ENCODE results near the gene HEPHL1.
"Not testable (repeated sequence)": the region's sequence is repeated elsewhere in the genome, so short reads cannot be mapped to it uniquely, and the experiment has no call there.

The HEPHL1 gene, protein sequence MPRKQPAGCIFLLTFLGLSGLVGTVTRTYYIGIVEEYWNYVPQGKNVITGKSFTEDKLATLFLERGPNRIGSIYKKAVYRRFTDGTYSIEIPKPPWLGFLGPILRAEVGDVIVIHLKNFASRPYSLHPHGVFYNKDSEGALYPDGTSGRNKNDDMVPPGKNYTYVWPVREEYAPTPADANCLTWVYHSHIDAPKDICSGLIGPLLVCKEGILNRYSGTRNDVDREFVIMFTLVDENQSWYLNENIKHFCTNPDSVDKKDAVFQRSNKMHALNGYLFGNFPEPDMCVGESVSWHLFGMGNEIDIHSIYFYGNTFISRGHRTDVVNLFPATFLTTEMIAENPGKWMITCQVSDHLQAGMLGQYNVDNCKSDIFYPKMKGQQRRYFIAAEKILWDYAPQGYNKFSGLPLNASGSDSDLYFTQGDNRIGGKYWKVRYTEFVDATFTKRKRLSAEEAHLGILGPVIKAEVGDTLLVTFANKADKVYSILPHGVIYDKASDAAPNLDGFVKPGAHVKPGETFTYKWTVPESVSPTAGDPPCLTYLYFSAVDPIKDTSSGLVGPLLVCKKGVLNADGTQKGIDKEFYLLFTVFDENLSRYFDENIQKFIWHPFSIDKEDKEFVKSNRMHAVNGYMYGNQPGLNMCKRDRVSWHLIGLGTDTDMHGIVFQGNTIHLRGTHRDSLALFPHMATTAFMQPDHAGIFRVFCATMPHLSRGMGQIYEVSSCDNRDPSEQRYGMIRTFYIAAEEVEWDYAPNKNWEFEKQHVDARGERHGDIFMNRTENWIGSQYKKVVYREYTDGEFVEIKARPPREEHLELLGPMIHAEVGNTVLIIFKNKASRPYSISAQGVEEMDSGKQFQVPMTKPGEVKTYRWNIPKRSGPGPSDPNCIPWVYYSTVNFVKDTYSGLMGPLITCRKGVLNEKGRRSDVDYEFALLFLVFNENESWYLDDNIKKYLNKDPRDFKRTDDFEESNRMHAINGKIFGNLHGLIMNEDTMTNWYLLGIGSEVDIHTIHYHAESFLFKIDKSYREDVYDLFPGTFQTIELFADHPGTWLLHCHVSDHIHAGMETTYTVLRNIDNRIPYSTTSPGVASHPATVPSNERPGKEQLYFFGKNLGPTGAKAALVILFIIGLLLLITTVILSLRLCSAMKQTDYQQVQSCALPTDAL

DNA sequence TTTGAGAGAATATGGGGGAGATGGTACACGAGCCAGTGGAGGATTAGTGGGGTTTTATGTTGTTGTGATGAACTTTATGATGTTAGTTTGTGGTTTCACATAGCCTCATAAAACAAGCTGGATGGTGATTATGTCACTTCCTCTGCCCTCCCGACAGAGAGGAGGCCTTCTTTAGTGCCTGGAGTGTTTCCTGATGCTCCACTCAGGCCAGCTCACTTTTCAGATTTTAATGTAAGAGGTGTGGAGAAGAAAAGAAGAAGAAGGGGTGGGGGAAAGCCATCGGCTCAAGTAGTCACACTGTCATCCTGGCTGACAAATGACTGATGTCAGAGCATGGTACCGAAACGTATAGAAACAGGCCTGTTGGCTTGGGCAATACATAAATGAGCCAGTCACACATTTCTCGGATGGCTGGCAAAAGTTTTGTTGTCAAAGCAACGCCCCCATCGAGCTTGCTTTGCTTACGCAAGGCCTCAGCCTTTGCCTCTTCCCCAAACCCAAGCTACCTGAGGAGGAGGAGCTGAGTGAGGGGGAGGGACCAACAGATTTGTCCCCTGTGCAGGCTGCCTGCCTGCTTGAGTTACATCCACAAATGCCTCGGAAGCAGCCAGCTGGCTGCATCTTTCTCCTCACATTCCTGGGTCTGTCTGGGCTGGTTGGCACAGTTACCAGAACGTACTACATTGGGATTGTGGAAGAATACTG lies at the start of gene HEPHL1:
Gene HEPHL1, plus strand, starts transcription at position 578 of the 705 bp plus-strand sequence. Its CDS starts 15 bp downstream, at position 593.
- DNase-seq = no peak

DNA sequence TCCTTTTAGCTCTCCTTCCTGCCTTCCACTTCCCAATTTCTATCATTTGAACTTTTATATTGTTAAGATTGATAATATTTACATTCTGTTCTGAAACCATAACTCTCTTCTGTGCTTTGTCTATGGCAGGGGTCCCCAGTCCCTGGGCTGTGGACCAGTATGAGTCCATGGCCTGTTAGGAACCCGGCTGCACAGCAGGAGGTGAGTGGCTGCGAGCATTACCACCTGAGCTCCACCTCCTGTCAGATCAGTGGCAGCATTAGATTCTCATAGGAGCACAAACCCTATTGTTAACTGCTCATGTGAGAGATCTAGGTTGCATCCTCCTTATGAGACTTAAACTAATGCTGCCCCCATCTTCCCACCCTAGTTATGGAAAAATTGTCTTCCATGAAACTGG lies 48.4 kb upstream of the HEPHL1 start:
- DNase-seq = no peak

DNA sequence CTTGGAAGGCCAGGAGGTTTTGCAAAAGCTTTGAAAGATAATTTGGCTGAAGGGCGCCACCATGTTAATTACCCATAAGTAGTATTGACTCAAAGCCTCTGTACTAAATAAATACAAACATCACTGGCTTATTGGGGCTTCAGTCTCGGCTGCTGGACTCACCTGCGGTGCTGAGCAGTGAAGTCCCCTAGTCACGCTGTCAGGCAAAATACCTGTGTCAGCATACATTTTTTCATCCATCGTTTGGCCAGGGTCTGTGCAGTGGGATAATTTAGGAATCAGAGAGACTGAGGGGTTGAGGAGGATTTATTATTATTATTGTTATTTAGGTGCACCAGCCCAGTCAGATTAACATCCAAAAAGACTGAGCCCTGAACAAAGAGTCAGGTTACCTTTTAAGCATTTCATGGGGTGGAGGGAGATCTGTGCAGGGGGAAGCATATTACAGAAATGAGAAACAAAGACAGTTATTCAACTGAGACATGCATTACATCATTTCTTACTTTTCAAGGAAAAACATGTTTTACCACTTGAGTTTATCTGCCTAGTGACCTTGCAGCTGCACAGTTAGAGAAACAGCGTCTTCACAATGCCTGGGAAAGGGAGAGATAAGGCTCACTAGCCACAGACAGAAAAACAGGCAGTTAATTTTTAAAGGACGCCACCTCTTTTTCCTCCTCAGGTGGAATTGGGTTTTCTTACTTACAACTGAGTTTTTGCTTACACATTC lies 47.7 kb upstream of the HEPHL1 start:
- DNase-seq = not testable (repeated sequence)

DNA sequence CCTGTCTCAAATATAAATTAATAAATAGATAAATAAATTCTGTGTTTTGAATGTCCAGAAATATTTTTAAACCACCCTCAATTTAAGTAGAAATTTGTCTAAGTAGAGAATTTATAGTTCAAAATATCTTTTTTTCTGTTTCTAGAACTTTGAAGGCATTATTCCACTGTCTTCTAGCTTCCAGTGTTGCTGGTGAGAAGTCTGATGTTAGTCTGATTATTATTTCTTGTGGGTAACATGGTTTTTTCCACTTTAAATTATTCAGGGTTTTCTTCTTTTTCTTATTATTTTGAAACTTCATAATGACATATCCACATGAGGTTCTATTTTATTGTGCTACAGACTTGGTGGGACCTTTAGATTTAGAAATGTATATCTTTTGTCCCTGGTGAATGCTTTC lies 46.4 kb upstream of the HEPHL1 start:
- DNase-seq = no peak

DNA sequence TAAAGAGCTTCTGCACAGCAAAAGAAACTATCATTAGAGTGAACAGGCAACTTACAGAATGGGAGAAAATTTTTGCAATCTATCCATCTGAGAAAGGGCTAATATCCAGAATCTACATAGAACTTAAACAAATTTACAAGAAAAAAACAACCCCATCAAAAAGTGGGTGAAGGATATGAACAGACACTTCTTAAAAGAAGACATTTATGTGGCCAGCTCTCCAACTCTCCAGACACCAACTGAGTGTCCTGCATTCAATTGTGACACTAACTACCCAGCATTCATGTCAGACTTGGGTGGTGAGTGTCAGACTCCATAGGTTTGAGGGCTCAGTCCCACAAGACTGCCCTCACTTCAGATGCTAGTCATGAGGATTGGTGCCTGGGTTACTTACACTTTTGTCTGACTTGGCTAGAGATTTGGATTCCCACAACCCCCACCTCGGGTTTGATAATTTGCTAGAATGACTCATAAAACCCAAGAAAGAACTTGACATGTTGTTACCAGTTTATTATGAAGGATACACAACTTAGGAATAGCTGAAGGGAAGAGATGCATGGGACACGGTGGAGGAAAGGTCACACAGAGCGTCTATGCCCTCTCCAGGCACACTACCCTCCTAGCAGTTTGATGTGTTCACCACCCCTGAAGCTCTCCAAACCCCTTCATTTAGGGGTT lies 44.4 kb upstream of the HEPHL1 start:
- not testable (repeated sequence) for DNase-seq

DNA sequence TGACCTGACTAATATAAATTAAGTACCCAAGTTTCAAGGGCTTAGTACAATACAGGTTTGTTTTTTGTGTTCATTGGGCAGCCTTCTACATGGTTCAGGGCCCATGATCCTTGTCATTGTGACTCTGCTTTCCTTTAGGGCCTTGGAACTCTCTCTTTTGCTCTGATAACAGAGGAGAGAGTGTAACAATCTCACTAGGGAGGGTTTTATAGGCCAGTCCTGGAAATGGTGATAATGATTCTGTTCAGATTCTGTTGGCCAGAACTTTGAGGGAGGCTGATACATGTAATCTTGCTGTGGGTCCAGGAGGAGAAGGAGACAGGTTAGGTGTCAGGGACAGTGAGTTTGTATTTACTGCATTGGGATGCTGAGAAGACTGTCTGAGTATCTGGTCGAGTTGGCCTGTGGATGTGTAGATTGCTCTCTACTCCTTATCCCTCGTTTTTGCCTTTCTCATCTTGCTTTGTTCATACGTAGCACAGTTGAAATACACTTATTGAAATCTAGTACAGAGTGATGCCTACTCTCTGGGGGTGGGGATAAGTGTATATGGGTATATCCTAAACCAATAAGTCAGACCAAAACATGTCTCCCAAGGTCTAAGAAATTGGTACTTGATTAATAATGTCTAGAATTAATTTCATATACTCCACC lies 37.5 kb upstream of the HEPHL1 start:
- no peak for DNase-seq

DNA sequence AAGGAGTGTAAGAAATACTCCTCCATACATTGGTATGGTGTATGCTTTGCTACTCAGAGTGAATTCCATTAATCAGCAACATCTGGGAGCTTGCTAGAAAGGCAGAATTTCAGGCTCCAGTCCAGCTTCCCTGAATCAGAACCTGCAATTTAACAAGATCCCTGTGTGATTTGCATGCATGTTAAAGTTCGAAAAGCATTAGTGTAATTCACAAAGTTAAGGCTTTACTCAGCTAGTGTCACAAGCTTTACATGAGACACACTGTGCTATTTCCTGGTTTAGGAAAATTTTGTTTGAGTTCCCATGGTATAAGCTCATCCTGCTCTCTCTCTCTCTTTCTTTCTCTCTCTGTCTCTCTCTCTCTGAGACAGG lies 37.0 kb upstream of the HEPHL1 start:
- DNase-seq = no peak

DNA sequence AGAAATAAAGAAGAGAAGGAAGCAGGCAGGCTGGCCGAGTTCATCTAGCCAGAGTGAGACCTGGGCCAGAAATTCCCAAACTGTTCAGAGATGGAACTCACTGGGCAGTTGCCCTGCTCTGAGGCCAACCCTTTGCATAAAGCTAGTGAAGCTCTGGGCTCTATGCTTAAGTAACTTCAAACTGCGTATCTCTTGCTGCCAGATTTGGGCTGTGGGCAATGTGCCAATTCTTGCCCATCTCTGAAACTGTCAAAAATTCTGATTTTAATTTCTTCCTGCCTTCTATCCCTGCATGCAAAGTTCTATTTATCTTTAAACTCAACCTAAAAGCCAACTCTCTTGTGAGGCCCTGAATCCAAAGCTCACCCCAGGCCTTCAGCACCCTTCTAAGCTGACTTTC lies 36.2 kb upstream of the HEPHL1 start:
- DNase-seq = no peak

DNA sequence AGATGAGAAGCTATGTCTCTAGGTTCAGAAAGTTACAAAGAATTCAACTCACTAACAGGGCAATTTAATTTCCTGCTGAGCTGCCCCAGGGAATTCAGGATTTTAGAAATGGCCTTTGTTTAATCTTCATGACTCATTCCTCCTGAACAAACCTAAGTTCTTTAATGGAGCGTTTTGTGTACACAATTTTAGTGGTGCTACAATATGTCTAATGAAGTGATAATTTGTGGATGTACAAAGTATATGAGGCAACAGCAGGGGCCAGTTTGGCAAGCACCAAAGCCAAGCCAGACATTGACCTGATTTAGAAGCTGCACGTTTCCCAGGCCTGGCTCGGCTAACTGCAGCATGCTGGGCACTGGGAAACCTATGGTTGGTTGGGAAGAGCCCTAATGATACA lies 34.4 kb upstream of the HEPHL1 start:
- DNase-seq = no peak

DNA sequence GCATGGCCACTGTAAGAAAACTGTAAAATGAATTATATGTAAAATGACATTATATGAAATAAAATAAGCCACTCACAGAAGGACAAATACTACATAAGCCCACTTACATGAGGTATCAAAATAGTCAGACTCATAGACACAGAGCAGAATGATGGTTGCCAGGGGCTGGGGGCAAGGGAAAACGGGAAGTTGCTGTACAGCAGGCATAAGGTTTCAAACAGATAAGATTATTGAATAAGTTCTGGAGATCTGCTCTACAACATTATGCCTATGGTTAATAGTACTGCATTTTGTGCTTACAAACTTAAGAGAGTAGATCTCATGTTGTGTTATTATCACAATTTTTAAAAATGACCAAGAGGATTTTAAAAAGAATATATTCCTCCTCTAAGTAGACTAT lies 32.7 kb upstream of the HEPHL1 start:
- no peak for DNase-seq

DNA sequence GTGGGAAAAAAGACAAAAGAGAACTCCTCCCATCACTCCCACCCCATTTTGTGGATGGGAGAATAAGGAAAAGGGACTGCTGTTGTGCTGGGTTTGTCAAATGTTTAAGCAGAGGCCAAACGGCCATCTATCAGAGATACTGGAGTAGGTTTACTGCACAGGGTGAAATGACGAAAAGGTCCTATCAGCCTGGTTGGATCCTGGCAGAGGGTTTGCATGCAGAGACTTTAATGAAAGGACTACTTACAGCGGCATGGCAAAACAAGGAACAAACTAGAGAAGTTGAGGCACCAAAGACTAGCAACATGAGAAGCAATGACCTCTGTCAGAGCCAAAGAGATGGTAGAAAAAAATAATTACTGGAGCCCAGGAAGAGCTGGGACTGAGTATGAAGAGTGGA lies 32.2 kb upstream of the HEPHL1 start:
- no peak for DNase-seq

DNA sequence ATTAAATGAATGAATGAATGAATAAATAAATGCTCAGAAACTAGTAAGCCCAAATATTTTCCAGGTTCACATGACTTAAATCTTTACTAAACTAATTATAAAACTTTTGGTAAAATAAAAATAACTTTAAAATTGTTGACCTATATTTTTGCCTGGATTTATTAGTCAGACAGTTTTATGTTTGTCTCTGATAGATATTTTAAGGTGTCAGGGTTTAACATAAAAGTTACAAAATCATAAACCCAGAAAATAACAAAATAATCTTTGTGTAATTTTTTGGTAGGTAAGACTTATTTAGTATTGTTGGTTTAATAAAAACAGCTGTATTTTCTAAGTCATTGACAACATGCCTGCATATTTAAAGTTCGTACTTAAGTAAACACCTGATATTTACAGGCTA lies 27.4 kb upstream of the HEPHL1 start:
- no peak for DNase-seq

DNA sequence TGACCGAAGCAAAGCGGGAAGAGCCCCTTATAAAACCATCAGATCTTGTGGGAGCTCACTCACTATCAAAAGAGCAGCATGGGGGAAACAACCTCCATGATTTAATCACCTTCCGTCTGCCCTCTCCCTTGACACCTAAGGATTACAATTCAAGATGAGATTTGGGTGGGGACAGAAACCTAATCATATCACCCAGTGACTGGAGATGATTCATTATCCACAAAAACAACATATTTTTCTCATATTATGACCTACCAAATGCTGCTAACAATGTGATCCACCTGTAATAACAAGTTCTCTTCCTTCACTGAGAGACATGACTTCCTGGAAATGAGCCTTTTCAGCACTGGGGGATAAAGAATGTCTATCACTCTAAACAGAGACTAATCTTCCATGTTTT lies 23.4 kb upstream of the HEPHL1 start:
- no peak for DNase-seq

DNA sequence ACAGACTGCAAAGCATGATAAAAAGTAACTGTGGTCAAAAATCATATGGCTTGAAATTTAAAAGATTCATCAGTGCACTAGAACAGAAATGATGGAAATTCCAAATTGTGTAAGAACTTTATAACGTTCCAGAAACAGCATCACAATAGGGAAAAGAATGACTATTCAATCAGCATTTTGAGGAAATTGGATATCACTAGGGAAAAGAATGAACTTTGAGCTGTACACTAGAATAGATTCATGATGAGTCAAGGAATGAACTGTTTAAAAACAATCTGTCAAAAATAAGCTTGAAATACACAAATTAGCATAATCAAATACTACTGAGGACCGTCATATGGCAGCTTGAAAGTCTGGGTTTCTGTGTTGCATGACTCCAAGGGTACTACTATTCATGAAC lies 20.5 kb upstream of the HEPHL1 start:
- no peak for DNase-seq

DNA sequence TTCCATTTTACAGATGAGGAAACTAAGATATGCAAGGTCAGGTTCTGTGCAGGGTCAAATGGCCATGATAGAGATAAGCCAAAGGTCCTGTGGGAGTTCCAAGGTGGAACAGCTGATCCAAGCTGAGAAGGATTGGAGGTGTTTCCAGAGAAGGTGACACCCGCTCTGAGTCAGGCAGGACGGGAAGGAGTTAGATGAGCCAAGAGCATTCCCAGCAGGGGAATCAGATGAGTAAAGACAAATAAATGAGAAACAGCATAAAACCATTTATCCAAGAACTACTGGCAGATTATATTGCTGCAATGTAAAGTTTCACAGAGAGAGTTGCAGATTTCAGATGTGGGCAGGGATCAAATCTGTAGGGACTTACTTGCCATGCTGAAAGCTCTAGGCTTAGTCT lies 18.9 kb upstream of the HEPHL1 start:
- DNase-seq = no peak

DNA sequence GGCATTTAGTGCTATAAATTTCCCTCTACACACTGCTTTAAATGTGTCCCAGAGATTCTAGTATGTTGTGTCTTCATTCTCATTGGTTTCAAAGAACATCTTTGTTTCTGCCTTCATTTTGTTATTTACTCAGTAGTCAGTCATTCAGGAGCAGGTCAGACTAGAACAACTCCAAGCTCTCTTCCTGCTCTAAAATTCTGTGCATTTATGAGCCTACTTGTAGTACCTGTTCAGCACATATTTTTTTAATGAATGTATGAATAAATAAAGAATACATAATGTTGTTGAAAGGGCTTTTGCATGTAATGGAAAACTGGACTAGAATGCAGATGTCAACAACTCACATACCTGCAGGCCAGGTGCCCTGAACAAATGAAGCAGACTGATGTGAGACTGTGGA lies 13.7 kb upstream of the HEPHL1 start:
- DNase-seq = no peak

DNA sequence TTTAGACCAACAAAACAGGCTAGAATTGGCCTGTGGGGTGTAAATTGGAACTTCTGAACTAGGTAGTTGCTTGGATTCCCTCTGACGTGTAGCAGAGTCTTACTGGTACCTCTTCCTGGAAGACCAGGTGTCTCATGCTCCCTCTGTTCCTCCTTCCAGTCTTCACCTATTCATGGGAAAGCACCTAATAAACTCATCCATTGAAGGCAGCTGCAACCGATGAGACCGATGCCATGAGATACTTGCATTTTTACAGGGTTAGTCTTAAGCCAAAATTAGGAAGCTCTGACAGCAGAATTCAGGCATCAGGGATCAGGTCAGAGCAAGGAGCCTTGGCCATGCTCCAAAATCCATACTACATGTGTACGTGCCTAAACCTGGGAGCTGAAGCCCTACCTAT lies 13.2 kb upstream of the HEPHL1 start:
- DNase-seq = no peak

DNA sequence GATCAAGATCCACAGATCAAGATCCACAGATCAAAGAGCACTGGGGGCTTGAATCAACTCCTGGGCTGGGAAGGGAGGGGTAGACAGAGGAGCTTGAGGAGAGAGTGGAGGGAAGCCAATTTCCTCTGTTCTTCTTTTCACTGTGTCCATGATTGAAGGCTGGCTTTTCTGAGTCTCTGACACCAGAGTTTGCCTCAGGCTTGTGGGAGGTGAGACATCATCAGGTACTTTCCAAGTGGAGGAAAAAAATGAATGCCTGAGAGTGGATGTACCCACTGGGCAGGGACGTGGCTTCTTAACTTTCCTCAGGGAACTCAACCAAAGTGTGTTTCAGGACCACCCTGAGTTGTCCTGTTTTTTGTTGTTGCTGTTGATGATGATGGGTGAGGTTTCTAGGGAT lies 11.0 kb upstream of the HEPHL1 start:
- no peak for DNase-seq

DNA sequence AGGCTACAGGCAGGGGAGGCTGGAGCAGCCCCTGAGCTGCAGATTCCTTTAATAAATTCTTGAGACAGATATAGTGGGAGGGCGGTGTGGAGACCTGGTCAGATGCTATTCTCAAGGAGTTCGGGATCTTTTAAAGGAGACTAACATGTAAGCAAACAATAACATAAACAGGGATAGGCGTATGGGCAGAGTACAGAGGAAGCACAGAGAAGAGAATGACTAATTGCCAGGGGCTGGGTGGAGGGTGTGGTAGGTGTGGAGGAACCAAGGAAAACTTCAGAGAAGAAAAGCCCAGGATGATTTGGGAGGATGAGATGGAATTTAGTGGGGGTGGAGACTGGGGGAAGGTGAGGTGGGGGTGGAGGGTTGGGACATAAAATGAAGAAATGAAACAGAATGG lies 9.7 kb upstream of the HEPHL1 start:
- DNase-seq = no peak

DNA sequence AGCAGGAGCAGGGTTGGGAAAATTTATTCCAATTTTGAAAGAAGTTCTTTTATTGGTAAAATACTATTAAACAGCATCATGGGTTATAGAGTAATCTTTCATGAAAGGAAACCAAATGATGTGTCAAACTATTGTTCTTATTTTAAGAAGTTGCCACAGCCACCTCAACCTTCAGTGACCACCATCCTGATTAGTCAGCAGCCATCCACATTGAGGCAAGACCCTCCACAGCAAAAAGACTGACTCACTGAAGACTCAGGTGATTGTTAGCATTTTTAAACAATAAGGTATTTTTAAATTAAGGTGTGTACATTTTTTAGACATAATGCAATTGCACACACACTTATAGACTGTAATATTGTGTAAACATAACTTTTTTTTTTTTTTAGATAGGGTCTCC lies 3.7 kb upstream of the HEPHL1 start:
- DNase-seq = no peak

DNA sequence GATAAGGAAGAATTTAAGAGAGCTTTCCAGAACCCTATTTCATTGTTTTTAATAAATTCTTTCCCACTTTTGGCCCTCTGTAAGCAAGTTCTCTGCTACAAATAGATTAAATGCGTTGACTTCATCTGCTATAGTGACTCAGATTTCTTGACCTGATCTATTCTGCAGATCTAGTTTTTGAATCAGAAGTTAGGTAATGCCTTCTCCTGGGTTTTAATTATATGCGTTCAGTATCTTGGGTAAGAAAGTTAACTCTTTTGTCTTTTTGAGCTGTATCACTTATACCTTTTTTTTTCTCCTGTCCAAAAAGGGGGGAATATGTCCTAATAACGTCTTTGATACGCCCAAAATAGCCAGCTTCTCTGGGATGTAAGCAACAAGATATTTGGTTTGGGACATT lies 2.4 kb upstream of the HEPHL1 start:
- no peak for DNase-seq

All from activated effector memory CD4-positive, alpha-beta T cell treated with anti-CD3 and anti-CD28 coated beads, Interleukin-2, amount 50 U/mL, for 16 hours (primary cell).